ELR (cell line): ENCODE results near the gene NACA2.

Experiments
- DNase-seq: peaks from one replicate; pipeline ENCODE4 v3.0.0-alpha.2; 2015; ENCODE audit warnings: low read depth

NACA2 gene

DNA sequence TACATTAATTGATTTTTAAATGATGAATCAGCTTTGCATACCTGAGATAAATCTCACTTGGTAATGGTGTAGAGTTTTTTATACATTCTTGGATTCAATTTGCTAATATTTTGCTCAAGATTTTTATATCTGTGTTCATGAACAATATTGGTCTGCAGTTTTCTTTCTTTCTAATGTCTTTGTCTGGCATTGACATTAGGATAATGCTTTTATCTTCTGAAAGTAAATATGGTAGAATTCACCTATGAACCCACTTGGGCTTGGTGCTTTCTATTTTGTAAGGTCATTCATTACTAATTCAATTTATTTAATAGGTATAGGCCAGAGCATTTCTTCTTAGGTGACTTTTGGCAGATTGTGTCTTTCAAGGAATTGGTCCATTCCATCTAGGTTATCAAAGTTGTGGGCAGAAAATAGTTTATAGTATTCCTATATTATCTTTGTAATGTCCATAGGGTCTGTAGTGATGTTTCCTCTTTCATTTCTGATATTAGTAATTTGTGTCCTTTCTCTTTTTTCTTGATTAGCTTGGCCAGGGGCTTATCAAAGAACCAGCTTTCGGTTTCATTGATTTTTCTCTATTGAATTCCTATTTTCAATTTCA is 45.6 kb downstream of the NACA2 start:
- DNase-seq = no peak

DNA sequence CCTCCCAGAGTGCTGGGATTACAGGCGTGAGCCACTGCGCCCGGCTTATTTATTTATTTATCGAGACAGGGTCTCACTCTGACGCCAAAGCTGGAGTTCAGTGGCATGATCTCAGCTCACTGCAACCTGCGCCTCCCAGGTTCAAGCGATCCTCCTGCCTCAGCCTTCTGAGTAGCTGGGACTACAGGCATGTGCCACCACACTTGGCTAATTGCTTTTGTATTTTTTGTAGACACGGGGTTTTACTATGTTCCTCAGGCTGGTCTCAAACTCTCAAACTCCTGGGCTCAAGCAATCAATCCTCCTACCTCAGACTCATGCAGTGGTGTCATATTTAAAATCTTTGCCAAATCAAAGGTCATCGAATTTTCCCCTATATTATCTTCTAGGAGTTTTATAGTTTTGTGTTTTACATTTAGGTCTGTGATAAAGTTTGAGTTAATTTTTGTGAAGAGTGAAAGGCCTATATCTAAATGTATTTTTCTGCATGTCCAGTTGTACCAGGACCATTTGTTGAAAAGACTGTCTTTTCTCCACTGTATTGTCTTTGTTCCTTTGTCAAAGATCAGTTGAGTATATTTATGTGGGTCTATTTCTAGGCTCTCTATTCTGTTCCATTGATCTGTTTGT is 47.1 kb downstream of the NACA2 start:
- no peak for DNase-seq

DNA sequence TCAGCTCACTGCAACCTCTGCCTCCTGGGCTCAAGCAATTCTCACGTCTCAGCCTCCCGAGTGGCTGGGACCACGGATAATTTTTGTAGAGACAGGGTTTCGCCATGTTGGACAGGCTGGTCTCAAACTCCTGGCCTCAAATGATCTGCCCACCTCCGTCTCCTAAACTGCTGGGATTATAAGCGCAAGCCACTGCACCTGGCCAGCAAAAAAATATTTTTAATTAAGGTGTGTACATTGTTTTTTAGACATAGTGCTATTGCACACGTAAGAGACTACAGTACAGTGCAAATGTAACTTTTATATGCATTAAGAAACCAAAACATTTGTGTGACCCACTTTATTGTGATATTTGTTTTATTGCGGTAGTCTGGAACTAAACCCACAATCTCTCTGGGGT is 49.0 kb downstream of the NACA2 start:
- DNase-seq = no peak

DNA sequence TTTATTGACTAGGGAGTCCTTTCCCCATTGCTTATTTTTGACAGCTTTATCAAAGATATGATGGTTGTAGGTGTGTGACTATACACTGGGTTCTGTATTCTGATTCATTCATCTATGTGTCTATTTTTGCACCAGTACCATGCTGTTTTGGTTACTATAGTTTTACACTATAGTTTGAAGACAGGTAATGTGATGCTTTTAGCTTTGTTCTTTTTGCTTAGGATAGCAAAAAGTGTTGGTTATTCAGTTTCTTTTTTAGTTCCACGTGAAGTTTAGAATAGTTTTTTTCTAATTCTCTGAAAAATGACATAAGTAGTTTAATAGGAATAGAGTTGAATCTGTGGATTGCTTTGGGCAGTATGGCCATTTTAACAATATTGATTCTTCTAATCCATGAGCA is 50.1 kb downstream of the NACA2 start:
- DNase-seq = no peak
